ENCODE data around the gene KCNN1.
"Not testable (repeated sequence)": the region's sequence is repeated elsewhere in the genome, so short reads cannot be mapped to it uniquely, and the experiment has no call there.

KCNN1 gene

GRCh38 chr19:18001777-18002345 is 35.0 kb downstream of the KCNN1 start:
- no peak for DNase-seq

- DNase-seq: no peak
Measured at GRCh38 chr19:18002347-18002850, 35.5 kb downstream of the KCNN1 start.

- DNase-seq: not testable (repeated sequence)
Measured at GRCh38 chr19:18005750-18006149, 38.8 kb downstream of the KCNN1 start.

GRCh38 chr19:18007044-18007916 is 40.4 kb downstream of the KCNN1 start:
- peak; percentile 64 for DNase-seq

- peak; percentile 90 for DNase-seq
Measured at GRCh38 chr19:18007917-18008673, 41.2 kb downstream of the KCNN1 start, which contains the start of gene ARRDC2. ARRDC2 (plus strand) TSS chr19:18008170; CDS start chr19:18008311, 141 bp downstream.

- no peak for DNase-seq
Measured at GRCh38 chr19:18008814-18009213, 41.9 kb downstream of the KCNN1 start.

- no peak for DNase-seq
Measured at GRCh38 chr19:18009412-18010066, 42.6 kb downstream of the KCNN1 start.

- no peak for DNase-seq
Measured at GRCh38 chr19:18010149-18010548, 43.2 kb downstream of the KCNN1 start.

- DNase-seq: no peak
Measured at GRCh38 chr19:18013210-18014111, 46.6 kb downstream of the KCNN1 start.

GRCh38 chr19:18014197-18014596 is 47.3 kb downstream of the KCNN1 start:
- no peak for DNase-seq

GRCh38 chr19:18016209-18016910 is 49.5 kb downstream of the KCNN1 start:
- no peak for DNase-seq

- DNase-seq: no peak
Measured at GRCh38 chr19:18017275-18018083, 50.6 kb downstream of the KCNN1 start.

GRCh38 chr19:18020212-18021085 is 53.5 kb downstream of the KCNN1 start:
- DNase-seq: no peak

- no peak for DNase-seq
Measured at GRCh38 chr19:18021121-18021755, 54.3 kb downstream of the KCNN1 start.

GRCh38 chr19:18023622-18024251 is 56.8 kb downstream of the KCNN1 start:
- no peak for DNase-seq

- no peak for DNase-seq
Measured at GRCh38 chr19:18027151-18027550, 60.2 kb downstream of the KCNN1 start.

- DNase-seq: peak; percentile 27
Measured at GRCh38 chr19:18029617-18030338, 62.9 kb downstream of the KCNN1 start.

All from NCI-H1105 (cell line).